Mucosa of gallbladder (tissue), 1 donor: ENCODE results near the gene LRRC2. TPM values are rescaled to one million over a fixed set of nuclear protein-coding genes. Genes with fewer than 3 reads are reported as not detected.
A peak's percentile ranks its signal among the peaks of the same experiment; 100 is the strongest.
"Not testable (repeated sequence)": the region's sequence is repeated elsewhere in the genome, so short reads cannot be mapped to it uniquely, and the experiment has no call there.

ENCODE experiments used
- DNase-seq: peaks from one replicate; pipeline ENCODE4 v3.0.0-alpha.2; 2020; ENCODE audit warnings: low spot score
- total RNA-seq: library from RNA; stranded (reverse); gene quantifications from one replicate; pipeline ENCODE4 v1.2.1, GENCODE V29; 2021
- donor health status: DM: no; HTN: no; CAD: no.

Gene LRRC2
- total RNA-seq, 1 donor from 2014 or later = 1.9 TPM

- DNase-seq = no peak
Measured at GRCh38 chr3:46497556-46498265, 68.4 kb downstream of the LRRC2 start, which contains the start of gene RTP3. Gene RTP3, plus strand, starts transcription at chr3:46497976. Its CDS starts 87 bp downstream, at chr3:46498063.

DNA sequence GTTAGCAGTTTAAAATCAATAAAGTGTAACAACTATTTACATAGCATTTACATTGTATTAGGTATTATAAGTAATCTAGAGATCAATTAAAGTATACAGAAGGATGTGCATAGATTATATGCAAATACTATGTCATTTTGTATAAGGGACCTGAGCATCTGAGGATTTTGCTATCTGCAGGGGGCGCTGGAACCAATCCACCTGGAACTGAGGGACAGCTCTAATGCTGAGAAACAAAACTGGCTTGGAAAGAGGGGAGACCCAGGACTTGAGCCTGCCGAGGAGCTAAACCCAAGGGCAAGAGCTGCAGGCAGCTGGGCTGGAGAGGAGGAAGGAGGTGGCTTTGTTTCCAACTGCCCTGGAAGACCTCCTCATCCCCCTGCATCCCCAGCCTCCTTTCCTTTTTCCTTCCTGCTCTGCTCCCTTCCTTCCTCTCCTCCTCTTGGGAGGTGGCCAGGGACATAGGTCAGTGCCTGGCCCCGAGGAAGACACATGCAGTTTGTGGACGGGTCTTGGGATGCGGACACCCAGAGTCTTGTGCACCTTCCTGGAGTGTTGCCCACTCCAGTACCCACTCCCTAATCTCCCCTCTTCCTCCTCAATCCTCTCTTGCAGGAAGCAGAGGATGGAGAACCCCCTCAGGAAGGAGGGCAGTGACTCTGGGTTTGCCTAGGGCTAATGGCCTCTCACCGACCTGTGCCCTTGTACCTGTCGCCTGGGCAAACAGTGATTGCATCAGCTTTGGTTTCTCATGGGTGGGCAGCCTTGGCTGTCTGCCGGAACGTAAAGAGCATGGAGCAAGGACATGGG, 69.2 kb downstream of the LRRC2 start:
- no peak for DNase-seq

GRCh38 chr3:46495901-46496456, 70.1 kb downstream of the LRRC2 start:
- DNase-seq = no peak

- DNase-seq = not testable (repeated sequence)
Measured at GRCh38 chr3:46494491-46494890, 71.6 kb downstream of the LRRC2 start.

DNA sequence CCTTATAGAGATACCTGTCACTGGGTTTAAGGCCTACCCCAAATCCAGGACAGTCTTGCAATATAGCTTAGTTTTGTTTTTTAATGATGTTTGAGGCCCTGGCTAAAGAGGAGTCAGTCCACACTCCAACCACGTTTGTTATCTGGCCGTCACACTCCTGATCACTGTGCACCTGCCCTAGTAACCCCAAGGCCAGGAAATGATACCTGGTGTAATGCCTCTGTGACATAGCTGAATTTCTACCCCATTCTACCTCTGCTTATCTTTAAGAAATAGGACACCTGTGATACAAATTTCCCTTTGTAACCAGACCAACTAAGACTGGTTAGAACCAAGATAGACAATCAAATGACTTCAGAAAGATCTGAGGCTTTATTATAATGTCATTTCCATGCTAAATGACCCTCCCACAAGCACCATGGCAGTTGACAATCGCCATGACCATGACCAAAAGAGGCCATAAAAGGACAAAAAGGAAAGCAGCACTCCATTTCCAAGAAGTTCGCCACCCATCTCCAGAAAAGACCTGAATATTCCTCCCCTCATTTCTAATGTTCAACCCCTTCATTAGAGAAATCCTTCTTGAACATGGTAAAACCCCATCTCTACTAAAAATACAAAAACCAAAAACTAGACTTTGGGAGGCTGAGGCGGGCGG, 73.1 kb downstream of the LRRC2 start:
- DNase-seq = no peak

- DNase-seq = peak; percentile 49
Measured at GRCh38 chr3:46491089-46492070, 74.7 kb downstream of the LRRC2 start.

GRCh38 chr3:46490338-46491084, 75.6 kb downstream of the LRRC2 start:
- DNase-seq = no peak

DNA sequence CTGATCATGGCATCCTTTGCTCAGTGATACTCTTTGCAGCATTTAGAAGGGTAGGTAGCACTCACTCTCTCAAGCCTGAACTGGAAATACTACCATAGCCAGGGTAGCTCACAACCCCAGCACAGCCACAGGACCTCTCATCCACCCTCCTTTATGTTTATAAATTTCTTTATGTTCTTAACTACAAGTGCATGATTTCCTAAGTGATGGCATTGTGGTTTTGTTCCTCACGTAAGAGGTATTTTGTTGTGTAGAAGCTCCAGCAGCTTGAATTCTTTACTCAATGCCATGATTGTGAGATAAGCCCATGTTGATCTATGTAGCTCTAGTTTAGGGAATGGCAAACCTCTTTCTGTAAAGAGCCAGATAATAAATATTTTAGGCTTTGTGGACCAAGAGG, 76.2 kb downstream of the LRRC2 start:
- DNase-seq = no peak

DNA sequence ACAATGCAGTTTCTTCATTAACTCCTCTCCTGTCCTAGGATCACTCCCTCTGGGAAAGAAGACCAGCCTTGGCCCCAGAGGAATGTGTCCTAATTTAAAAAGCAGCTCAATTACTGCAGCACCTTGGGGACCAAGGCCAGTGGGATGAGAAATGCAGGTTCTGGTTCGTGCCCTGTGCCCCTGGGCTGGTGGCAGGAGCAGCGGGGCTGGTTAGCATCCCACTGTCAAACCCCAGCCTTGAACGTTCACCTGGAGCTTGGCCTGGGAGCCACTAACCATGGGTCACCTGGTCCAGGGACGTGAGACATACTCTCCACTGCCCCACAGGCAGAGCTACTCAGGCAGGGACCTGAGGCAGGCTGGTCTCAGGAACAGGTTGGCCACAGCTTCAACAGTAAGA, 76.7 kb downstream of the LRRC2 start:
- no peak for DNase-seq

- peak; percentile 93 for DNase-seq
Measured at GRCh38 chr3:46488735-46489361, 77.3 kb downstream of the LRRC2 start.

- no peak for DNase-seq
Measured at GRCh38 chr3:46485779-46486175, 80.3 kb downstream of the LRRC2 start.

- DNase-seq = peak; percentile 16
Measured at GRCh38 chr3:46484911-46485778, 81.0 kb downstream of the LRRC2 start.

GRCh38 chr3:46484388-46484787, 81.7 kb downstream of the LRRC2 start:
- no peak for DNase-seq

GRCh38 chr3:46483825-46484224, 82.3 kb downstream of the LRRC2 start:
- no peak for DNase-seq

- no peak for DNase-seq
Measured at GRCh38 chr3:46482632-46483350, 83.3 kb downstream of the LRRC2 start.

GRCh38 chr3:46481636-46482035, 84.5 kb downstream of the LRRC2 start:
- no peak for DNase-seq

DNA sequence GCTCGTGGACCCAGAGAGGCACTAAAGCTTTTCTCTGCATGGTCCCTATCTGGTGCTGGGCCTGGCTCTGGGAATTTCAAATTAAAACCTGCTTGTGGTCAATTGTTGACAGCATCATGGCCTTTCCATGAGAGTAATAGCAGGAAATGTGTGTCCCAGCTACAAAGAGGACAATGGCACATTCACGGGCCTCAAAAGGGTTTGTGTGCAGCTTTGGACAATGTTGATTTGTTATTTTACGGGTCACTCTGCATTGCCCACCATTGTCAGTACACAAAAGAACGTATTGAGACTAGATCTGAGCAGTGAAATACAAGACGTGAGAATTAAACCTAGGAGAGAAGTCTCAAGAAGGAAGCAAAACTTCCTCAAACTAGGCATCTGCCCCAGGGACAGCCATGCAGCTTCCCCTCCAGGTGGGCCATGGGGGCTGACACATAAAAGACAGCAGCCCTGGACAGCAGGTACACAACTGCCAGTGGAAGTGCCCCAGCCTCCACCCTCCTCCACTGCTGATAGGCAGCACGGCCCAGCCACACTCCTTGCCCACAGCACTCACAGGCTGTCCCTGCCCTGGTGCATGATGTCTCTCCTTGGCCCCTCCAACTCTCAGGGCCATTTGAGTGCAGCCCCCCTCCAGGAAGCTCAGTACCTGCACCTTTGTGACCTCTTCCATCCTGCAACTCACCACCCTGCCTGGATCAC, 85.5 kb downstream of the LRRC2 start:
- no peak for DNase-seq
